Activated CD4-positive, CD25-positive, alpha-beta regulatory T cell treated with anti-CD3 and anti-CD28 coated beads, Interleukin-2, amount 50 U/mL, for 16 hours (primary cell): ENCODE measurements around the gene ZNF467.

Experiments used
- DNase-seq: peaks from one replicate; pipeline ENCODE4 v3.0.0-alpha.2; 2020; ENCODE audit warnings: low read depth, low spot score

The ZNF467 gene

GRCh38 chr7:149809215-149809614, 35.8 kb upstream of the ZNF467 start:
- no peak for DNase-seq

- no peak for DNase-seq
Observed at GRCh38 chr7:149808311-149808710, 34.9 kb upstream of the ZNF467 start.

- DNase-seq: no peak
Observed at GRCh38 chr7:149806726-149807125, 33.3 kb upstream of the ZNF467 start.

GRCh38 chr7:149804106-149804505, 30.7 kb upstream of the ZNF467 start:
- no peak for DNase-seq

- DNase-seq: no peak
Observed at GRCh38 chr7:149803551-149804074, 30.2 kb upstream of the ZNF467 start.

GRCh38 chr7:149802966-149803365, 29.6 kb upstream of the ZNF467 start:
- DNase-seq: no peak

- DNase-seq: no peak
Observed at GRCh38 chr7:149801816-149802215, 28.4 kb upstream of the ZNF467 start.

- DNase-seq: no peak
Observed at GRCh38 chr7:149801002-149801566, 27.7 kb upstream of the ZNF467 start.

GRCh38 chr7:149800169-149800555, 26.8 kb upstream of the ZNF467 start:
- DNase-seq: no peak

GRCh38 chr7:149799397-149800168, 26.2 kb upstream of the ZNF467 start:
- DNase-seq: peak; percentile 17

GRCh38 chr7:149797771-149798170, 24.4 kb upstream of the ZNF467 start:
- no peak for DNase-seq

GRCh38 chr7:149796287-149796860, 23.0 kb upstream of the ZNF467 start:
- no peak for DNase-seq

- DNase-seq: no peak
Observed at GRCh38 chr7:149795126-149795525, 21.7 kb upstream of the ZNF467 start.

- DNase-seq: no peak
Observed at GRCh38 chr7:149794661-149795060, 21.3 kb upstream of the ZNF467 start.

- no peak for DNase-seq
Observed at GRCh38 chr7:149793261-149793660, 19.9 kb upstream of the ZNF467 start.

GRCh38 chr7:149792220-149792595, 18.8 kb upstream of the ZNF467 start:
- no peak for DNase-seq

GRCh38 chr7:149791411-149792219, 18.2 kb upstream of the ZNF467 start:
- DNase-seq: no peak

GRCh38 chr7:149790754-149791360, 17.5 kb upstream of the ZNF467 start:
- no peak for DNase-seq

- no peak for DNase-seq
Observed at GRCh38 chr7:149790146-149790548, 16.8 kb upstream of the ZNF467 start.

- no peak for DNase-seq
Observed at GRCh38 chr7:149789101-149789500, 15.7 kb upstream of the ZNF467 start.

- no peak for DNase-seq
Observed at GRCh38 chr7:149788300-149788851, 15.0 kb upstream of the ZNF467 start.
